ENCODE measurements around the gene ACLY. TPM values are rescaled to one million over a fixed set of nuclear protein-coding genes. Genes with fewer than 3 reads are reported as not detected.
A peak's percentile ranks its signal among the peaks of the same experiment; 100 is the strongest.

ACLY gene
- total RNA-seq, 6 experiments from 2014 or later = 16.6 to 95.9 (median 33.6) TPM

DNA sequence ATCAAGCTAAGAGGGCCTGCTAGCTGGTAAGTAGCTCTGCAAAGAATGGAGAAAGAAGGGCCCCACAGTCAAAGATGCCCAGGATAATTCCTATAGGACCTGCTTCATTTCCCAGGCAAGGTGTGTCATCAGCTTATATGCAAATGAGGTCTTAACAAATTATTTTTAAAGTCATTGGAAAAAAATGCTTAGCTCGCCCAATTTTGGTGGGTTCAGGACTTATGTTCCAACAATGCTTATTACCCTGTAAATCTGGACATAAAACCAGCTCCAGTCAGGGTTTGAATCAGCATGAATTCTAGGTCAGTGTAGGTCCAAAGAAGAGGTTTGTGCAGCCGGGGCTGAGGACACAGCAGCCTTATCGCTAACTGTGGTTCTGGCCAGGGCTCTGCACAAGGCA is 25.4 kb downstream of the ACLY start:
- intact Hi-C loops (cut with DNase I) = no loop called here
- H3K36me3 ChIP-seq = peaks cover 5 to 48% (median 14%) of the 10 kb centered on the region in 4 donors

DNA sequence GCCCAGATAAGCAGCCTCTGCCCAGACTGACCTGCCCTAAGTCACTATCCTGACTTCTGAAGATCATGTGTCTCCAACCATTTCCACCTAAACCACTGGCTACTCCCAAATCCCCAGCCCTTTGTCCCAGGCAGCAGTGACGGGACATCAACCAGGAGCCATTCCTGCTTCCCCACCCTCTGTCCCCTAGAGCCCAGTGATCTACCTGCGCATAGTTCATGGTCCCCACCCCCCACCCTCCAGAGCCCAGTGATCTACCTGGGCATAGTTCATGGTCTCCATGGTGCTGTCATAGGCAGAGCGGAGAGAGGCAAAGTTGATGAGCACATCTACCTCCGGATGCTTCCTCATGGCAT is 26.8 kb downstream of the ACLY start:
- TF ChIP-seq, protein P1, sequence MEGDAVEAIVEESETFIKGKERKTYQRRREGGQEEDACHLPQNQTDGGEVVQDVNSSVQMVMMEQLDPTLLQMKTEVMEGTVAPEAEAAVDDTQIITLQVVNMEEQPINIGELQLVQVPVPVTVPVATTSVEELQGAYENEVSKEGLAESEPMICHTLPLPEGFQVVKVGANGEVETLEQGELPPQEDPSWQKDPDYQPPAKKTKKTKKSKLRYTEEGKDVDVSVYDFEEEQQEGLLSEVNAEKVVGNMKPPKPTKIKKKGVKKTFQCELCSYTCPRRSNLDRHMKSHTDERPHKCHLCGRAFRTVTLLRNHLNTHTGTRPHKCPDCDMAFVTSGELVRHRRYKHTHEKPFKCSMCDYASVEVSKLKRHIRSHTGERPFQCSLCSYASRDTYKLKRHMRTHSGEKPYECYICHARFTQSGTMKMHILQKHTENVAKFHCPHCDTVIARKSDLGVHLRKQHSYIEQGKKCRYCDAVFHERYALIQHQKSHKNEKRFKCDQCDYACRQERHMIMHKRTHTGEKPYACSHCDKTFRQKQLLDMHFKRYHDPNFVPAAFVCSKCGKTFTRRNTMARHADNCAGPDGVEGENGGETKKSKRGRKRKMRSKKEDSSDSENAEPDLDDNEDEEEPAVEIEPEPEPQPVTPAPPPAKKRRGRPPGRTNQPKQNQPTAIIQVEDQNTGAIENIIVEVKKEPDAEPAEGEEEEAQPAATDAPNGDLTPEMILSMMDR (IDR thresholded peaks at IDR 0.05) = no peak
- no peak for TF ChIP-seq POLR2A (IDR thresholded peaks at IDR 0.05)
- no peak for ATAC-seq
- H3K27me3 ChIP-seq = no peaks in the 10 kb centered on the region
- no peak overlapping the region for H3K27ac ChIP-seq
- H3K36me3 ChIP-seq = peaks cover 3 to 47% (median 13%) of the 10 kb centered on the region in 4 donors
- no peak overlapping the region for H3K4me3 ChIP-seq
- intact Hi-C loops (cut with DNase I) = no loop called here
- peaks cover 0 to 17% (median 10%) of the 10 kb centered on the region in 4 donors for H3K4me1 ChIP-seq
- no CpG with 5 or more reads among the region's 4 CpGs for WGBS (ENCODE audit: insufficient coverage, low coverage, low lambda C conversion rate, missing lambda C conversion rate)
- DNase-seq = no peak
- H3K9me3 ChIP-seq = no peaks in the 10 kb centered on the region

More for the DNA sequence above, 25.4 kb downstream of the ACLY start:
- Histone ChIP-seq H3K27ac (no peak overlapping the region), H3K4me3 (no peak overlapping the region), H3K27me3 (no peaks in the 10 kb centered on the region), H3K9me3 (no peaks in the 10 kb centered on the region), H3K4me1 (peaks cover 0 to 17% (median 10%) of the 10 kb centered on the region in 4 donors)
- TF ChIP-seq POLR2A (IDR thresholded peaks at IDR 0.05) = no peak
- TF ChIP-seq, protein P1 (IDR thresholded peaks at IDR 0.05) = no peak
- WGBS (ENCODE audit: insufficient coverage, low coverage, low lambda C conversion rate, missing lambda C conversion rate) = 100% methylated on average over 1 of the region's 3 CpGs
- ATAC-seq (no peak), DNase-seq (no peak)

DNA sequence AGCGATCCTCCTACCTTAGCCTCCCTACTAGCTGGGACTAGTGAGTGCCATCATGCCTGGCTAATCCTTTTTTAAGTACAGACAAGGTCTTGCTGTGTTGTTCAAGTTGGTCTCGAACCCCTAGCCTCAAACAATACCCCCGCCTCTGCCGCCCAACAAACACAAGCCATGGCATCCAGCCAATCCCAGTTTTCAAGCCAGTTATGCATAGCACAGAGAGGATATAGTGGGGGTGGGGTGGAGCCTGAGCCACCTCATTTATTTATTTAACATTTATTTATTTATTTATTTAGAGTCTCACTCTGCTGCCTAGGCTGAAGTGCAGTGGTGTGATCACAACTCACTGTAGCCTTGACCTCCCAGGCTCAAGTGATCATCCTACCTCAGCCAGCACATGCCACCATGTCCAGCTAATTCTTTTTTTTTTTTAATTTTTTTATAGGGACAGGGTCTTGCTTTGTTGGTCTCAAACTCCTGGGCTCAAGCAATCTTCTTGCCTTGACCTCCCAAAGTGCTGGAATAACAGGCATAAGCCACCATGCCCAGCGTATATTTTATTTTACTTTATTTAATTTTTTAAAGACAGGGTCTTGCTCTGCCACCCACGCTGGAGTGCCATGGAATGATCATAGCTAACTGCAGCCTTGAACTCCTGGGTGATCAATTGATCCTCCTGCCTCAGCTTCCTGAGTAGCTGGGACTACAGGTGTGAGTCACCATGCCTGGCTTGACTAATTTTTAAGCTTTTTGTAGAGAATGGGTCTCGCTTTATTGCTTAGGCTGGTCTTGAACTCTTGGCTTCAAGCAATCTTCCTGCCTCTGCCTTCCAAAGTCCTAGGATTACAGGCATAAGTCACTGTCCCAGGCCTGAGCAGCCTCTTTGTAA is 27.4 kb downstream of the ACLY start:
- peaks cover 9 to 48% (median 17%) of the 10 kb centered on the region in 4 donors for H3K36me3 ChIP-seq
- no peaks in the 10 kb centered on the region for H3K27me3 ChIP-seq
- WGBS (ENCODE audit: insufficient coverage, low coverage, low lambda C conversion rate, missing lambda C conversion rate) = 86% methylated on average over 5 of the region's 7 CpGs
- no peaks in the 10 kb centered on the region for H3K9me3 ChIP-seq
- DNase-seq (no peak), ATAC-seq (peak in 2 of 4 donors; percentile 45 to 47)
- H3K4me1 ChIP-seq = peaks cover 0 to 17% (median 10%) of the 10 kb centered on the region in 4 donors
- H3K27ac ChIP-seq = no peak overlapping the region
- H3K4me3 ChIP-seq = no peak overlapping the region
- intact Hi-C loops (cut with DNase I) = no loop called here
- no peak for TF ChIP-seq POLR2A (IDR thresholded peaks at IDR 0.05)
- TF ChIP-seq, protein P1 (IDR thresholded peaks at IDR 0.05) = no peak

DNA sequence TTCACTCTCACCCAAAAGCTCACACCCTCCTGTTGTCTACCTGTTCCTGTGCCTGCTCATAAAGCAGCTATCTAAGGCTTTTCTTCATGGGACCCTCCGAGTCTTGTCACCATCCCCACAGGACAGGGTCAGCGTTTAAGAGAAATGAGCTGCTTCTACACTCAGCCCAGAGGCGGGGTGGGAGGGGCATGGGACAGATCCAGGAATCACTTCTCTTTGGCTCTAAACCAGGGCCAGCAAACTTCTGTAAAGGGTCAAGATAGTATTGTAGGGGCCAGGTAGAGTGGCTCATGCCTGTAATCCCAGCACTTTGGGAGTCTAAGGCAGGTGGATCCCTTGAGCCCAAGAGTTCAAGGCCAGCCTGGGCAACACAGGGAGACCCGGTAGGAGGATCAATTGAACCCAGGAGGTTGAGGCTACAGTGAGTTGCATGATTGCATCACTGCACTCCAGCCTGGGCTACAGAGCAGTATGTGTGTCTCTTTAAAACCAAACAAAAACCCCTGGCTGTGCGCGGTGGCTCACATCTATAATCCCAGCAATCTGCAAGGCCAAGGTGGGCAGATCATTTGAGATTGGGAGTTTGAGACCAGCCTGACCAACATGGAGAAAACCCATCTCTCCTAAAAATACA is 30.3 kb downstream of the ACLY start:
- Histone ChIP-seq H3K27me3 (no peaks in the 10 kb centered on the region), H3K4me3 (no peak overlapping the region), H3K36me3 (peaks cover 18 to 76% (median 30%) of the 10 kb centered on the region in 4 donors), H3K4me1 (no peaks in the 10 kb centered on the region), H3K9me3 (no peaks in the 10 kb centered on the region), H3K27ac (no peak overlapping the region)
- intact Hi-C loops (cut with DNase I) = loop anchor here in 1 of 2 donors (10.0 kb wide), 2 partner anchors 74 to 154 kb away; partner anchors contain the start of genes FKBP10, HAP1 and P3H4
- 53% methylated on average over 5 of the region's 6 CpGs for WGBS (ENCODE audit: insufficient coverage, low coverage, low lambda C conversion rate, missing lambda C conversion rate)
- no peak for DNase-seq
- ATAC-seq = peak in 3 of 4 donors; percentile 31 to 64 (median 36)
- TF ChIP-seq, protein P1 (IDR thresholded peaks at IDR 0.05) = no peak
- TF ChIP-seq POLR2A (IDR thresholded peaks at IDR 0.05) = no peak
